Measurements from ENCODE around the gene PLXNA2.

The PLXNA2 gene

GRCh38 chr1:208093754-208094719 is 150.1 kb downstream of the PLXNA2 start:
- Histone ChIP-seq H3K36me3 (ENCODE audit: insufficient read depth, low read length) (no peaks in the 10 kb centered on the region), H3K9me3 (ENCODE audit: control insufficient read depth, insufficient read depth, low read length) (no peaks in the 10 kb centered on the region), H3K4me1 (ENCODE audit: insufficient read depth, low read length) (no peaks in the 10 kb centered on the region), H3K9ac (ENCODE audit: low read depth, low read length) (no peak overlapping the region; the same call in 1 of the 2 replicates)

- Histone ChIP-seq H3K9ac (ENCODE audit: low read depth, low read length) (no peak overlapping the region), H3K4me1 (ENCODE audit: insufficient read depth, low read length) (no peaks in the 10 kb centered on the region), H3K9me3 (ENCODE audit: control insufficient read depth, insufficient read depth, low read length) (no peaks in the 10 kb centered on the region), H3K36me3 (ENCODE audit: insufficient read depth, low read length) (no peaks in the 10 kb centered on the region)
These were observed 151.1 kb downstream of the PLXNA2 start for GRCh38 chr1:208093046-208093445.

- H3K9ac ChIP-seq (ENCODE audit: low read depth, low read length), result no peak overlapping the region
- H3K9me3 ChIP-seq (ENCODE audit: control insufficient read depth, insufficient read depth, low read length), result no peaks in the 10 kb centered on the region
- H3K36me3 ChIP-seq (ENCODE audit: insufficient read depth, low read length), result no peaks in the 10 kb centered on the region
- H3K4me1 ChIP-seq (ENCODE audit: insufficient read depth, low read length), result no peaks in the 10 kb centered on the region
These were observed 153.5 kb downstream of the PLXNA2 start for GRCh38 chr1:208090388-208091301.

- no peaks in the 10 kb centered on the region for H3K4me1 ChIP-seq (ENCODE audit: insufficient read depth, low read length)
- H3K9me3 ChIP-seq (ENCODE audit: control insufficient read depth, insufficient read depth, low read length), result no peaks in the 10 kb centered on the region
- H3K36me3 ChIP-seq (ENCODE audit: insufficient read depth, low read length), result no peaks in the 10 kb centered on the region
- H3K9ac ChIP-seq (ENCODE audit: low read depth, low read length), result no peak overlapping the region
These were observed 154.3 kb downstream of the PLXNA2 start for GRCh38 chr1:208089761-208090370.

- Histone ChIP-seq H3K9me3 (ENCODE audit: control insufficient read depth, insufficient read depth, low read length) (no peaks in the 10 kb centered on the region), H3K9ac (ENCODE audit: low read depth, low read length) (no peak overlapping the region), H3K4me1 (ENCODE audit: insufficient read depth, low read length) (no peaks in the 10 kb centered on the region), H3K36me3 (ENCODE audit: insufficient read depth, low read length) (no peaks in the 10 kb centered on the region)
These were observed 155.0 kb downstream of the PLXNA2 start for GRCh38 chr1:208089149-208089548.

- Histone ChIP-seq H3K4me1 (ENCODE audit: insufficient read depth, low read length) (peaks cover 5% of the 10 kb centered on the region; the same call in 1 of the 2 replicates), H3K9me3 (ENCODE audit: control insufficient read depth, insufficient read depth, low read length) (no peaks in the 10 kb centered on the region), H3K9ac (ENCODE audit: low read depth, low read length) (no peak overlapping the region), H3K36me3 (ENCODE audit: insufficient read depth, low read length) (no peaks in the 10 kb centered on the region)
These were observed 155.9 kb downstream of the PLXNA2 start for GRCh38 chr1:208088319-208088718.

- H3K36me3 ChIP-seq (ENCODE audit: insufficient read depth, low read length), result no peaks in the 10 kb centered on the region
- H3K4me1 ChIP-seq (ENCODE audit: insufficient read depth, low read length), result peaks cover 16% of the 10 kb centered on the region
- no peak overlapping the region for H3K9ac ChIP-seq (ENCODE audit: low read depth, low read length)
- H3K9me3 ChIP-seq (ENCODE audit: control insufficient read depth, insufficient read depth, low read length), result no peaks in the 10 kb centered on the region
These were observed 158.3 kb downstream of the PLXNA2 start for GRCh38 chr1:208085655-208086515.

- no peak overlapping the region for H3K9ac ChIP-seq (ENCODE audit: low read depth, low read length)
- no peaks in the 10 kb centered on the region for H3K9me3 ChIP-seq (ENCODE audit: control insufficient read depth, insufficient read depth, low read length)
- no peaks in the 10 kb centered on the region for H3K36me3 ChIP-seq (ENCODE audit: insufficient read depth, low read length)
- peaks cover 16% of the 10 kb centered on the region for H3K4me1 ChIP-seq (ENCODE audit: insufficient read depth, low read length)
These were observed 159.4 kb downstream of the PLXNA2 start for GRCh38 chr1:208084764-208085163.

- Histone ChIP-seq H3K9me3 (ENCODE audit: control insufficient read depth, insufficient read depth, low read length) (no peaks in the 10 kb centered on the region), H3K36me3 (ENCODE audit: insufficient read depth, low read length) (no peaks in the 10 kb centered on the region), H3K4me1 (ENCODE audit: insufficient read depth, low read length) (peaks cover 16% of the 10 kb centered on the region), H3K9ac (ENCODE audit: low read depth, low read length) (no peak overlapping the region)
These were observed 160.0 kb downstream of the PLXNA2 start for GRCh38 chr1:208084220-208084619.

GRCh38 chr1:208083715-208084085 is 160.5 kb downstream of the PLXNA2 start:
- Histone ChIP-seq H3K36me3 (ENCODE audit: insufficient read depth, low read length) (no peaks in the 10 kb centered on the region), H3K9ac (ENCODE audit: low read depth, low read length) (no peak overlapping the region), H3K4me1 (ENCODE audit: insufficient read depth, low read length) (peaks cover 16% of the 10 kb centered on the region), H3K9me3 (ENCODE audit: control insufficient read depth, insufficient read depth, low read length) (no peaks in the 10 kb centered on the region)

- no peaks in the 10 kb centered on the region for H3K36me3 ChIP-seq (ENCODE audit: insufficient read depth, low read length)
- no peak overlapping the region for H3K9ac ChIP-seq (ENCODE audit: low read depth, low read length)
- H3K9me3 ChIP-seq (ENCODE audit: control insufficient read depth, insufficient read depth, low read length), result no peaks in the 10 kb centered on the region
- H3K4me1 ChIP-seq (ENCODE audit: insufficient read depth, low read length), result peaks cover 16% of the 10 kb centered on the region
These were observed 161.0 kb downstream of the PLXNA2 start for GRCh38 chr1:208083016-208083714.

- Histone ChIP-seq H3K36me3 (ENCODE audit: insufficient read depth, low read length) (no peaks in the 10 kb centered on the region), H3K4me1 (ENCODE audit: insufficient read depth, low read length) (peaks cover 16% of the 10 kb centered on the region), H3K9me3 (ENCODE audit: control insufficient read depth, insufficient read depth, low read length) (no peaks in the 10 kb centered on the region), H3K9ac (ENCODE audit: low read depth, low read length) (no peak overlapping the region)
These were observed 162.2 kb downstream of the PLXNA2 start for GRCh38 chr1:208081972-208082371.

Measured in ES-I3 (cell line).